NK-92 (cell line): ENCODE measurements around the gene BORCS8.
A peak's percentile ranks its signal among the peaks of the same experiment; 100 is the strongest.

Experiments used
- DNase-seq: peaks from one replicate; lab custom pipeline; 2025; ENCODE audit not compliant: unreplicated experiment; lab: John Stamatoyannopoulos, UW

Gene BORCS8

DNA sequence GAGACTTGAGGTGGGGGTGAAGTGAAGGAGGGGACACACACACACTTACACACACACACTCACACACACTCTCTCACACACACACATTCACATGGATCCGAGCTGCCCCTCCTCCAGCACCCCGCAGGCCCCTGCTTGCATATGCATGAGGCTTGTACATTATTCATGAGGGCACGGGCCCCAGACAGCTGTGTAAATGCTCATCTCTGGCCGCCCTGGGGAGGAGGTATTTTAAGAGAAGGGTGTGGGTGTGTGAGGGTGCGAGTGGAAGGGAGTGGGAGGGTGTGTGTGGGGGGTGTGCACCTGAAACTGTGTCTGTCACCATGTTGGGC, 22.2 kb upstream of the BORCS8 start:
- no peak for DNase-seq

DNA sequence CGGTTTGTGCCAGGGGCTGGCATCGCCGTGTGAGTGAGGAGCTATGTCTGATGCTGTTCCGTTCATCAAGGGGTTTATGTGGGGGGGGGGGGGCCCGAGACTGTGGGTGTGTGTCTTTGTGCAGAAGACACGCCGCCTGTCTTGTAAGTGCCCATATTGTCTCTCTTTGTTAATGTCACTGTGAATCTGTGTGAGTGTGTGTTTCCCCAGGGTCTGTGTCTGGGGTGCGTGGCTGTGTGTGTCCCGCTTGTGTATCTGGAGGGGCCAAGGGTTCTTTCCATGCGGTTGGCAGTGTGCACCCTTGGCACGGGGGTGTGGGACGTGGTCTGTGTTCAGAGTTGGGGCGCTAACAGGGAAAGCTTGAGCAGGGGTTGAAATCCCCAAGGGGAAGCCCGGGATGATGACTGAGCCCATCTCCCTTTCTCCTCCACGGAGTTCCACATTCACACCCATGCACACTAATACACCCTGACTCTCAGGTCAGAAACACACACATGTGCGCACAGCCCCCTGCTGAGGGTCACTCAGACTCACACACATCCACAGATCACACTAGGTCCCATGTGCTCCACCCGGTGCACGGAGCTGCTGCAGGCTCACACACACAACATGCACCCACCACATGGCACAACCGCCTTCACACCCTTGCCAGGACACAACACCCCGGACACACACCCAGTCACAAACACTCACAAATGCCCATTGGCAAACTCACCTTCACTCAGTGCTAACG, 21.6 kb upstream of the BORCS8 start:
- no peak for DNase-seq

DNA sequence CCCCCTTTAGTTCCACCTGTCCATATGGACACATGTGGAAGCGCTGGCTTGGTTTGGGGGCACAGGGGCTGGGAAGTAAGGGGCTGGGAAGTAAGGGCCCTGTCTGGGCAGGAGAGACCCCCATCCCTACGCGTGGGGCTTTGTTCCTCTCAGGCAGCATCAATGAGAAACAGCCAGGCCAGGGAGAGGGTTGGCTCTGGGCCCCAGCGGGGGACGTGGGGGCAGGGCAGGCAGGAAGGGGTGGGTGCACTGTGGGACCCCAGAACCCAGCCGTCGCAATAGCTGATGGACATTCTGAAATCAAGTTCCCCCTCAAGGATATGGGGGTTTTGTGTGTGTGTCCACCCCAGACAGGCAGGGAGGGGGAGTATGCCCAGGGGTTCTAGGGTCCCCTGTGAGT, 21.0 kb upstream of the BORCS8 start:
- DNase-seq: no peak

GRCh38 chr19:19211499-19212420, 19.8 kb upstream of the BORCS8 start, which contains the start of gene NCAN:
Gene NCAN, plus strand, starts transcription at chr19:19211958. Its CDS starts 4,996 bp downstream, at chr19:19216954.
- no peak for DNase-seq

DNA sequence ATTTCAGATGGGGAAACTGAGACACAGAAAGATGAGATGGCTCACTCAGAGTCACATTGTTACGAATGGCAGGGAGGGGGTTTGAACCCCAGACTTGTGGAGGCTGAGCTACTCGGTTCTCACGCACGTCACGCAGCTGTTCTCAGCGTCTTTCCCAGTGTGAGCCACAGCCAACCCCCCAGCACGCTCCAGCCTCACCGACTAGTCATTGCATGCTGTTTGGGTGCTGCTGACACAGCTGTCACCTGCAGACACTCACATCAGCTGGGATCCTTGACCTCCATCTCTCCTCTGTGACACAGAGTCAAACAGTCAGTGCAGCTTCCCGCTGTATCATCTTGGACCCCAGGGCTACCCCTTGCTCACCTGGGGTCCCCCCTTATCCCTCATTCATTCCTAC, 17.4 kb upstream of the BORCS8 start:
- DNase-seq: no peak

DNA sequence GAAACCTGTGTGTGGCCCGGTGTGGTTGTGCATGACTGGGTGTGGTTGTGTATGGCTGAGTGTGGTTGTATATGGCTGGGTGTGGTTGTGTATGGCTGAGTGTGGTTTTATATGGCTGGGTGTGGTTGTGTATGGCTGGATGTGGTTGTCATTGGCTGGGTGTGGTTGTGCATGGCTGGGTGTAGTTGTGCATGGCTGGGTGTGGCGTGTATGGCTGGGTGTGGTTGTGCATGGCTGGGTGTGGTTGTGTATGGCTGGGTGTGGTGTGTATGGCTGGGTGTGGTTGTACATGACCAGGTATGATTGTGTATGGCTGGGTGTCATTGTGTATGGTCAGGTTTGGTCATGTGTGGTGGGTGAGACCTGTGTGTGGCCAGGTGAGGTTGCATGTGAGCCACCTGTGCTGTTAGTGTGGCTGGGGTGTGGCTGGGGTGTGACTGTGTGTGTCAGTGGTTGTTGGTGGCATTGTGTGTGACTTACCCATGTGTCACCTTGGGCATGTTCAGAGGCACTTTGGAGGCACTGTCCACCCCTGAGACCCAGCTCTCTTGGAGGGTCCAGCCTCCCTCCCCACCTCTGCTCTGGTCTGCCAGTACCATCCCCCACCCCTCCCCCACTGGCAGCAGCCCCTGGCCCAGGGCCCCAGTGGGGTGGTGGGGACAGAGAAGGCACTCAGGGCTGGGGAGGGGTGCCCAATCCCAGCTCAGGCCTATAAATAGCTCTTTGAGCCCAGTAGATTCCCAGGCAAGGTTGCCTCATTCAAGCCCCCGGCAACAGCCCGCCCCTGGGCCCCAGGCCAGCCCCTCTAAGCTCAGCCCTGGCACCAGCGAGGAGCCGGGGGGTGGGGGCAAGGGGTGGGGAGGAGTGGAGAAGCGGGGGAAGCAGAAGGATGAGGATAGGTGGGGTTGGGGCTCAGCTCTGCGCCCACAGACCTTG, 16.0 kb upstream of the BORCS8 start:
- no peak for DNase-seq

- no peak for DNase-seq
These were observed 15.0 kb upstream of the BORCS8 start for GRCh38 chr19:19206938-19207337.

DNA sequence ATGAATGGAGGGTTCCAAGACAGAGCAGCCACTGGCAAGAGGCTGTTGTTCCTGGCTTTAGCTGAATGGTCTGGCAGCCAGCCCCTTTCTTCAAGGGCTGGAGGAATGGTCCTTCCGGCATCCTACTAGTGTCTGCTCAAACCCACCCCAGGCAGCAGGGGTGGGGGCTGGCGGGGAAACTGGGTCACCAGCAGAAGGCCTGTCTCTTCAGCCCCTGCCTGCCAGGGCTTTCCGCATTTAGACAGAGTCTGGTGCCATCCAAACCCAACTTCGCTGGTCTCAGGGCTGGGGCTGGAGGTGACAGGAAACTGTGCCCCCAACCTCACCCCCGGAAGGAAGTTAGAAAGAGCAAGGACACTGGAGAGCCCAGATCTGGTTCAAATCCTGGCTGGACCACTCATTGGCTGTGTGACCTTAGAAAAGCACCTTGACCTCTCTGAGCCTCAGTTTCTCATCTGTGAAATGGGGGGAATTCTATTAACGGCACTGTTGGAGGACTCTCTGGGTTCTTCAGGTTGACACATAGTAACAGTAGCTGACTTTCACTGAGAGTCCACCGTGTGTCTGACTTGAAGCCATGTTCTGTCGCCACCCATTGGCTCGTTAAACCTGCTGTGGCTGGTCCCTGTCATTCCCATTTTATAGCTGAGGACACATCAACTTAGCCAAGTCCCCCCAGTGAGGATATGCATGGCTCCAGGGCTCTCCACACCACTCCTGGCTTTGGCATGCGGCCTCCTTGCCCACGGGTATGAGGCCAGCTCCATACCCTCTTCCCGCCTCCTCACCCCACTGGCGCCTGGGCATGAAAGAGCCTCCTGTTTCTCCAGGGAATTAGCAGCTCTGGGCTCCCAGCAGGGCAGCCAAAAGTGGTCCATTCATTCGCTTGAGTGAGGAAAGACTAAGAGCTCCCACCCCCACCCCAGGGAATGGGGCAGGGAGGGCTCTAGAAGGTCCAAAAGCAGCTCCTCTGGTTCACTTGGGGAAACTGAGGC, 13.8 kb upstream of the BORCS8 start:
- DNase-seq: no peak

- DNase-seq: no peak
These were observed 12.2 kb upstream of the BORCS8 start for GRCh38 chr19:19204181-19204580.

GRCh38 chr19:19203012-19203856, 11.3 kb upstream of the BORCS8 start, which contains the start of gene NR2C2AP:
Gene NR2C2AP, minus strand, starts transcription at chr19:19203414. Its CDS starts 354 bp downstream, at chr19:19203060.
- peak; percentile 33 for DNase-seq

GRCh38 chr19:19202707-19203011, 10.7 kb upstream of the BORCS8 start:
- no peak for DNase-seq

GRCh38 chr19:19201697-19202630, 10.0 kb upstream of the BORCS8 start:
- no peak for DNase-seq

- DNase-seq: no peak
These were observed 2.0 kb upstream of the BORCS8 start for GRCh38 chr19:19193926-19194325.

DNA sequence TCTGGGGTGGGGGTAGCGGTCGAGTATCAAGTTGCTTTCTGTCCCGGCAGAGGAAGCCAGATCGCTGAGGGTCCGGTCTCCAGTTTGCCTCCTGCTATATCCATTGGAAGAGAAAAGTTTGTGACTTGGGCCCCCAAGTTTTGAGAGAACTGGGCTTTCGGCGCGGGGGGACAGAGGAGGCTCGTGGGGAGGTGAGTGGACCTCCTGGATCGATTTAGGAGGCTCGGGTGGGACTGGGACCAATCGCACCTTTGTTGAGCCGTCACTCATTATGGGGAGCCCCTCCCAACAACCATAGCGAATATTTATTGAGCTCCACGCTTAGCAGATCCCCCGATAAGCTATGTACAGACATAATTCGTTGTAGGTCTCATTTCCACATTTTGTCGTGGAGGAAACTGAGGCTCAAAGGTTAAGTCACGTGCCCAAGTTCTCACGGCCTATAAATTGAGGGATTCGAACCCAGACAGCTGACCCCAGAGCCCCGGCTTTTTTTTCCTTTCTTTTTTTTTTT, 1.0 kb upstream of the BORCS8 start:
- DNase-seq: no peak

- DNase-seq: no peak
These were observed 229 bp downstream of the BORCS8 start for GRCh38 chr19:19191768-19192077.

- no peak for DNase-seq
These were observed 5.2 kb downstream of the BORCS8 start for GRCh38 chr19:19186742-19187141.

GRCh38 chr19:19185853-19186740, 5.9 kb downstream of the BORCS8 start:
- no peak for DNase-seq
